Activated B cell treated with CpG ODN at 0.5 μM for 24 hours (primary cell): Measurements from ENCODE around the gene FARP2. TPM values are rescaled to one million over a fixed set of nuclear protein-coding genes. Genes with fewer than 3 reads are reported as not detected.
"Not testable (repeated sequence)": the region's sequence is repeated elsewhere in the genome, so short reads cannot be mapped to it uniquely, and the experiment has no call there.

Experiments used
- ATAC-seq: fragments of 200-7000 bp; cut with Tn5 transposase; one replicate; pipeline ENCODE4 v1.10.0; 2021; ENCODE audit warnings: low read depth, mild to moderate bottlenecking, moderate library complexity
- CTCF ChIA-PET: fragments of 350-600 bp; sonication (Branson Sonifier 250); formaldehyde crosslinking; loops from one replicate; lab custom pipeline; 2021; ENCODE audit warnings: antibody characterized with exemption; lab: Charles Lee
- POLR2A ChIA-PET: fragments of 350-600 bp; sonication (Branson Sonifier 250); formaldehyde crosslinking; loops from one replicate; lab custom pipeline; 2021; ENCODE audit warnings: antibody characterized with exemption; lab: Charles Lee
- DNase-seq: peaks from one replicate; pipeline ENCODE4 v3.0.0; 2022
- H3K27ac Mint-ChIP-seq: one replicate; pipeline ENCODE4 v1.8.0; 2020; ENCODE audit warnings: mixed read lengths
- H3K27me3 Mint-ChIP-seq: one replicate; pipeline ENCODE4 v1.8.0; 2021; ENCODE audit warnings: mixed read lengths
- H3K36me3 Mint-ChIP-seq: one replicate; pipeline ENCODE4 v1.8.0; 2021; ENCODE audit warnings: low read depth, mixed read lengths
- H3K4me1 Mint-ChIP-seq: one replicate; pipeline ENCODE4 v1.8.0; 2021; ENCODE audit warnings: mixed read lengths
- H3K4me3 Mint-ChIP-seq: one replicate; pipeline ENCODE4 v1.8.0; 2020; ENCODE audit warnings: mild to moderate bottlenecking, mixed read lengths
- H3K9me3 Mint-ChIP-seq: one replicate; pipeline ENCODE4 v1.8.0; 2020; ENCODE audit warnings: mixed read lengths
- CTCF ChIP-seq: fragments of 200-600 bp; IDR thresholded peaks from one replicate; pipeline ENCODE4 v1.8.0; 2022; ENCODE audit warnings: antibody characterized with exemption, mild to moderate bottlenecking
- intact Hi-C: fragments of 100-400 bp; cut with micrococcal nuclease; formaldehyde crosslinking; loops from one replicate; pipeline ENCODE4 v1.15.1; 2024
- total RNA-seq: library from RNA; stranded (reverse); gene quantifications from 2 replicates; pipeline ENCODE4 v1.2.3, GENCODE V29; 2022

Gene FARP2
- total RNA-seq, 1 donor from 2014 or later, result 91.2 TPM

GRCh38 chr2:241437179-241437578 lies 81.1 kb downstream of the FARP2 start:
- DNase-seq (no peak), ATAC-seq (no peak)
- H3K27ac Mint-ChIP-seq, result no peak overlapping the region
- intact Hi-C loops, result no loop called here
- no peak overlapping the region for H3K4me3 Mint-ChIP-seq
- H3K36me3 Mint-ChIP-seq, result peaks cover 78% of the 10 kb centered on the region
- H3K4me1 Mint-ChIP-seq, result peaks cover 1% of the 10 kb centered on the region
- H3K27me3 Mint-ChIP-seq, result no peaks in the 10 kb centered on the region
- POLR2A ChIA-PET, result interaction anchor here (0.6 kb wide), 1 partner anchor 127 kb away, joined by 3 read pairs; no protein-coding TSS in a partner anchor
- no peaks in the 10 kb centered on the region for H3K9me3 Mint-ChIP-seq
- CTCF ChIA-PET, result no interaction called here
- no peak for TF ChIP-seq CTCF

GRCh38 chr2:241441492-241441891 lies 85.4 kb downstream of the FARP2 start:
- DNase-seq (no peak), ATAC-seq (no peak)
- no peak for TF ChIP-seq CTCF
- Mint-ChIP-seq H3K4me3 (no peak overlapping the region), H3K36me3 (peaks cover 85% of the 10 kb centered on the region), H3K9me3 (no peaks in the 10 kb centered on the region), H3K4me1 (peaks cover 18% of the 10 kb centered on the region), H3K27me3 (peaks cover 2% of the 10 kb centered on the region), H3K27ac (no peak overlapping the region)
- intact Hi-C loops, result loop anchor here (5.0 kb wide), 1 partner anchor 84 kb away; the partner anchor contains the start of gene FARP2
- CTCF ChIA-PET, result interaction anchor here (0.6 to 0.9 kb wide), 2 partner anchors 12 to 55 kb away, joined by 3 read pairs; no protein-coding TSS in a partner anchor
- POLR2A ChIA-PET, result interaction anchor here (0.7 kb wide), 1 partner anchor 83 kb away, joined by 3 read pairs; no protein-coding TSS in a partner anchor

- Mint-ChIP-seq H3K4me3 (peak overlapping the region; percentile 12), H3K27me3 (peaks cover 2% of the 10 kb centered on the region), H3K36me3 (peaks cover 73% of the 10 kb centered on the region), H3K27ac (no peak overlapping the region), H3K4me1 (peaks cover 18% of the 10 kb centered on the region), H3K9me3 (no peaks in the 10 kb centered on the region)
- intact Hi-C loops, result loop anchor here (5.0 kb wide), 1 partner anchor 86 kb away; the partner anchor contains the start of gene FARP2
- TF ChIP-seq CTCF, result no peak
- ATAC-seq, result peak; percentile 76
- ChIA-PET POLR2A (interaction anchor here (0.6 to 0.7 kb wide), 3 partner anchors 67 to 349 kb away, joined by 3 to 11 read pairs (median 3); no protein-coding TSS in a partner anchor), CTCF (interaction anchor here (1.6 kb wide), 1 partner anchor 184 kb away, joined by 3 read pairs; no protein-coding TSS in a partner anchor)
- DNase-seq, result peak; percentile 48
These were observed 87.6 kb downstream of the FARP2 start for GRCh38 chr2:241443486-241444223.

- ChIA-PET CTCF (no interaction called here), POLR2A (interaction anchor here (0.6 kb wide), 1 partner anchor 168 kb away, joined by 4 read pairs; no protein-coding TSS in a partner anchor)
- Mint-ChIP-seq H3K27me3 (peaks cover 2% of the 10 kb centered on the region), H3K4me1 (peaks cover 18% of the 10 kb centered on the region), H3K36me3 (peaks cover 66% of the 10 kb centered on the region), H3K27ac (no peak overlapping the region), H3K9me3 (no peaks in the 10 kb centered on the region), H3K4me3 (no peak overlapping the region)
- no peak for DNase-seq
- intact Hi-C loops, result no loop called here
- TF ChIP-seq CTCF, result no peak
- no peak for ATAC-seq
These were observed 89.3 kb downstream of the FARP2 start for GRCh38 chr2:241445426-241445825.

GRCh38 chr2:241450092-241450491 lies 94.0 kb downstream of the FARP2 start:
- ATAC-seq, CTCF ChIA-PET, H3K4me3 Mint-ChIP-seq, H3K4me1 Mint-ChIP-seq, H3K9me3 Mint-ChIP-seq, DNase-seq, H3K27ac Mint-ChIP-seq, POLR2A ChIA-PET, H3K27me3 Mint-ChIP-seq, intact Hi-C loops: not testable (repeated sequence)
- H3K36me3 Mint-ChIP-seq, result peaks cover 29% of the 10 kb centered on the region
